C4-2B (cell line): ENCODE results near the gene PVALEF.

ENCODE experiments used
- H3K27ac ChIP-seq: fragments of 450-650 bp; 2 replicates; pipeline ENCODE4 v1.5.1; 2017
- ZFX ChIP-seq: fragments of 450-650 bp; IDR thresholded peaks from 2 replicates; pipeline ENCODE4 v1.6.1; 2017
- TF ChIP-seq, protein P1 (sequence below): fragments of 450-650 bp; conservative IDR thresholded peaks from 2 replicates; pipeline ENCODE4 v1.5.1; 2017; ENCODE audit warnings: mild to moderate bottlenecking

Gene PVALEF

DNA sequence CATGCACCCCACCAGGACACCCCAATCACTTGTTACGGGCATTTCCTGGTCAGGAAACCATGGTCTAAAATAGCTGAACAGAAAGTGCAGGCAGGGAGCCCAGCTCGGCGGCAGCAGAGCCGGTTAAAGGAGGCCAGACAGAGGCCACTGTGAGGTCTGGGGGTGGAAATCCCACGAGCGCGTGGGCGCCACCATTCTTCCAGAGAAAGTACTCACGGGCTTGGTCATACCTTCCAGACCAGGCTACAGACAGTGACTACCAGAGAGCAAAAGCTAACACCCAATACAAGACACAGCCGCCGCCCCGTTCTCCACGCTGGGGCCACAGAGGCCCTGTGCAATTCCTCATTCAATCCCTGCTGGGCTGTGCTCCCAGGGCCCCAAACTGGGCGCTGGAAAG is 45.6 kb downstream of the PVALEF start:
- no peak for TF ChIP-seq ZFX
- TF ChIP-seq, protein P1, sequence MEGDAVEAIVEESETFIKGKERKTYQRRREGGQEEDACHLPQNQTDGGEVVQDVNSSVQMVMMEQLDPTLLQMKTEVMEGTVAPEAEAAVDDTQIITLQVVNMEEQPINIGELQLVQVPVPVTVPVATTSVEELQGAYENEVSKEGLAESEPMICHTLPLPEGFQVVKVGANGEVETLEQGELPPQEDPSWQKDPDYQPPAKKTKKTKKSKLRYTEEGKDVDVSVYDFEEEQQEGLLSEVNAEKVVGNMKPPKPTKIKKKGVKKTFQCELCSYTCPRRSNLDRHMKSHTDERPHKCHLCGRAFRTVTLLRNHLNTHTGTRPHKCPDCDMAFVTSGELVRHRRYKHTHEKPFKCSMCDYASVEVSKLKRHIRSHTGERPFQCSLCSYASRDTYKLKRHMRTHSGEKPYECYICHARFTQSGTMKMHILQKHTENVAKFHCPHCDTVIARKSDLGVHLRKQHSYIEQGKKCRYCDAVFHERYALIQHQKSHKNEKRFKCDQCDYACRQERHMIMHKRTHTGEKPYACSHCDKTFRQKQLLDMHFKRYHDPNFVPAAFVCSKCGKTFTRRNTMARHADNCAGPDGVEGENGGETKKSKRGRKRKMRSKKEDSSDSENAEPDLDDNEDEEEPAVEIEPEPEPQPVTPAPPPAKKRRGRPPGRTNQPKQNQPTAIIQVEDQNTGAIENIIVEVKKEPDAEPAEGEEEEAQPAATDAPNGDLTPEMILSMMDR: no peak
- H3K27ac ChIP-seq: no peak overlapping the region

DNA sequence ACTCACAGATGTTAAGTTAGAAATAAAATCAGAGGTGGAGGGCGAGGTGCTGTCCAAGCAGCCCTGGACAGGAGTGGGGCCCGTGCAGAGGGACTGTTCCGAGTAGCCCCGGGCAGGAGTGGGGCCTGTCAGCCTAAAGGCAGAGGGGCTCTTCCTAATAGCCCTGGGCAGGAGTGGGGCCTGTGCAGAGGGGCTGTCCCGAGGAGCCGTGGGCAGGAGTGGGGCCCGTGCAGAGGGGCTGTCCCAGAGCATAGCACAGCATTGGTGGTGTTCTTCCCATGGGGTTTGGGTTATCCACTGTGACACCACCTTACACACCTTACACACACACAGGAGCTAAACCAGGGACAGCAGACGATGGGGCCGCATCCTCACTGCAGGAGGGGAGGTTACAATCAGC is 47.1 kb downstream of the PVALEF start:
- no peak for TF ChIP-seq ZFX
- TF ChIP-seq, protein P1: no peak
- no peak overlapping the region for H3K27ac ChIP-seq

DNA sequence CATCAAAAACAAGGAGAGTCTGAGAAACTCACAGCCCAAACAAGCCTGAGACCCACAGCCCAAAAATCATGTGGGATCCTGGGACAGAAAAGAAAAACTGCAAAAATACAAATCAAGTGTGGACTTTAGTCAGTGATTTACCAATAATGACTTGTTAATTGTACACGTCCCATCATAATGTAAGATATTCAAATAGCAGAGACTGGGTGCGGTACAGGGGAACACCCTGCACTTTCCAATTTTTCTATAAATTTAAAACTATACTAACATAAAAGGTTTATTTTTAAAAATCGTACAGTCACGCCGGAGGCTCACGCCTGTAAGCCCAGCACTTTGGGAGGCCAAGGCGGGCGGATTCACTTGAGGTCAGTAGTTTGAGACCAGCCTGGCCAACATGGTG is 48.7 kb downstream of the PVALEF start:
- no peak overlapping the region for H3K27ac ChIP-seq
- TF ChIP-seq, protein P1: no peak
- TF ChIP-seq ZFX: no peak

DNA sequence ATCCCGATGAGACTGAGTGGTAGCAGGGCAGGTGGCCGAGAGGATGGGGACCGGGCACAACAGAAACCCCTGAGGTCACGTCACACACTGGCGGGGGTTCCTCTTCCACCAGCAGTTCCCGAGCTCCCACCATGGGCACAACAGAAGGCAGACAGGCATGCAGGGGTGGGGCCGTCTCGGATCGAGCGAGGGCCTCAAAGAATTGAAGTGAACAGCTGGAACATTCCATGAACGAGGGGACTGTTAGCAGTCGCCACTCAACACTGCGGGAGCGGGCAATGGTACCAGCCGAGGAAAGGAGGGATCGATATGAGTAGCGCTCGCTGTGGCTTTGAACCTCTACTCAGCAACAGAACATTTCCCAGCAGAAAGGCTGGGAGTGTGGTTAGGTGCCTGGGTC is 52.2 kb downstream of the PVALEF start:
- H3K27ac ChIP-seq: no peak overlapping the region
- TF ChIP-seq ZFX: no peak
- TF ChIP-seq, protein P1: no peak

DNA sequence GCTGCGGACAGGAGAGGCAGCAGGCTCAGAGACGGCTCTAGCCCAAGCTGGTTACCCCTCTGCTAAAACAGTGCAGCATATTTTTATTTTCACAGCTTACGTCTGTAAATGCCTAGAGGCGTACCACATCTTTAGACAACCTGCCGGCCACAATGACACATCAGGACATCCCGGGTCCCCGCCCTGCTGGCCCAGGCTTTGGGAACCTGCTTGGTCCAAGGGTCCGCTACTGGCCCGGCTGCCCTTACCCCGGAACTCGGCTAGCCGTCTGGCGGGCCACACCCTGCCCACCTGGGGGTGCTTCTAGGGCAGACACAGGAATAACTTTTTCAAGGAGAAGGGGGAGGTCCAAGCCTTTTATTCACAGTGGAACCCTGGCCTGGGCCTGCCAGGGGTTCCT is 53.2 kb downstream of the PVALEF start:
- no peak for TF ChIP-seq ZFX
- TF ChIP-seq, protein P1: no peak
- no peak overlapping the region for H3K27ac ChIP-seq

DNA sequence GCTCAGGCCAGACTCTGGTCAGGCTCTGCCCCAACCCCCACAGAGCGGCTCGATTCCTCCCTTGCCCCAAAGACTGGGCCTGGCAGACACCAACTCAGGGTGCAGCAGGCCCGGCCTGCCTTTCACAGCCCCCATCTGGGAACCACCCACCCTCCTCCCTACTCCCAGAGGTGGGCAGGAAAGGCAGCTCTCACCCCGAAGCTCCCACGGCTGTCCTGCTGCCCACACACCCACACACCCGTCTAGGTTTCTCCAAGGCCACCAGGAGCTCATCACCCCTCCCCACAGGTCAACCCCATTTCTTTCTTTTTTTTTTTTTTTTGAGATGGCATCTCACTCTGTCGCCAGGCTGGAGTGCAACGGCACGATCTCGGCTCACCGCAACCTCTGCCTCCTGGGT is 53.7 kb downstream of the PVALEF start:
- TF ChIP-seq, protein P1: no peak
- no peak for TF ChIP-seq ZFX
- H3K27ac ChIP-seq: no peak overlapping the region

DNA sequence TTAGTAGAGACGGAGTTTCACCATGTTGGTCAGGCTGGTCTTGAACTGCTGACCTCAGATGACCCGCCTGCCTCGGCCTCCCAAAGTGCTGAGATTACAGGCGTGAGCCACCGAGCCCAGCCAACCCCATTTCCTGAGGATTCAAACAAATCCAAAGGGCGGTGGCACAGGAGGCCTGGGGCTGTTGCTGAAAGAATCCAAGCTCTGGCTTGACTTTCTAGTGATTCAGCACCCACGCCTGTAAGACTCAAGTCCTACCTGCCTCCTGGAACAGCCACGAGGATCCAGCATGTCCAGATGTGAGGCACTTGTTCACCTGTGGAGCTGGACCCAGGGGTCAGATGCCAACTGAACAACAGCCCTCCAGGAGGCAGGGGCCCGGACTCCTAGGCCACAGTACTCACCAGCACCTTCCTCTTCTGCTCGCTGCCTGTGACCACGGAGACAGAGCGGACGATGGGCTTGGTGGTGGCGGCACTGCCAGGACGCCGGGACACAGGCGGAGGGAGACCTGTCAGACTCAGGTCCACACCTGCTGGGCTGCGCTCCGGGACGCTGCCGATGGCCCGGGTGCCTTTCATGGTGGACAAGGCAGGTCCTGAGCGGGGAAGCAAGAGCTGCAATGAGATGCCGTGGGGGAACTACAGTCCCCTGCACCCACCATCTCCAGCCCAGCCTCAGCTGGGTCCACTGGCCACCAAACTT is 54.3 kb downstream of the PVALEF start:
- TF ChIP-seq, protein P1: no peak
- TF ChIP-seq ZFX: no peak
- H3K27ac ChIP-seq: no peak overlapping the region
